Brain microvascular endothelial cell (primary cell): ENCODE results near the gene TMTC1.

Experiments used
- DNase-seq: peaks from one replicate; pipeline ENCODE4 v3.0.0-alpha.2; 2020
- H3K27ac ChIP-seq: fragments of 250-450 bp; sonication (Bioruptor Pico); 2 replicates; pipeline ENCODE4 v1.5.1; 2020; ENCODE audit warnings: mild to moderate bottlenecking, moderate library complexity
- H3K27me3 ChIP-seq: fragments of 250-450 bp; sonication (Bioruptor Pico); replicated peaks from 2 replicates; pipeline ENCODE4 v1.5.1; 2020; ENCODE audit warnings: mild to moderate bottlenecking
- H3K36me3 ChIP-seq: fragments of 250-450 bp; sonication (Bioruptor Pico); replicated peaks from 2 replicates; pipeline ENCODE4 v1.5.1; 2020; ENCODE audit warnings: mild to moderate bottlenecking
- H3K4me3 ChIP-seq: 2 replicates; pipeline ENCODE4 v1.5.1; 2011; ENCODE audit warnings: low read depth, mild to moderate bottlenecking, control low read depth, low read length, moderate library complexity
- CTCF ChIP-seq: IDR thresholded peaks from 2 replicates; pipeline ENCODE4 v1.5.1; 2011; ENCODE audit warnings: low read depth, mild to moderate bottlenecking, moderate library complexity, low read length, control low read depth, inconsistent platforms; ENCODE audit errors: missing control alignments
- in situ Hi-C: cut with HindIII; loops from 2 replicates; pipeline ENCODE4 v1.10.0; 2017; ENCODE audit warnings: low sequenced_read_pairs, low pct_ligation_motif_present

Gene TMTC1

GRCh38 chr12:29627221-29627620, 156.5 kb downstream of the TMTC1 start:
- Histone ChIP-seq H3K4me3 (no peak overlapping the region), H3K36me3 (no peaks in the 10 kb centered on the region), H3K27ac (no peak overlapping the region), H3K27me3 (no peaks in the 10 kb centered on the region)
- DNase-seq = no peak
- in situ Hi-C loops = no loop called here
- no peak for TF ChIP-seq CTCF

GRCh38 chr12:29625359-29625953, 158.3 kb downstream of the TMTC1 start:
- no peaks in the 10 kb centered on the region for H3K36me3 ChIP-seq
- in situ Hi-C loops = no loop called here
- DNase-seq = no peak
- no peak overlapping the region for H3K27ac ChIP-seq
- no peak for TF ChIP-seq CTCF
- no peak overlapping the region for H3K4me3 ChIP-seq
- H3K27me3 ChIP-seq = no peaks in the 10 kb centered on the region

- no peak for DNase-seq
- Histone ChIP-seq H3K36me3 (no peaks in the 10 kb centered on the region), H3K27me3 (no peaks in the 10 kb centered on the region), H3K4me3 (no peak overlapping the region), H3K27ac (no peak overlapping the region)
- no peak for TF ChIP-seq CTCF
- in situ Hi-C loops = no loop called here
These were observed 161.5 kb downstream of the TMTC1 start for GRCh38 chr12:29622251-29622650.

GRCh38 chr12:29620030-29620429, 163.7 kb downstream of the TMTC1 start:
- Histone ChIP-seq H3K36me3 (no peaks in the 10 kb centered on the region), H3K4me3 (no peak overlapping the region), H3K27me3 (no peaks in the 10 kb centered on the region), H3K27ac (no peak overlapping the region)
- in situ Hi-C loops = no loop called here
- DNase-seq = no peak
- no peak for TF ChIP-seq CTCF

- in situ Hi-C loops = no loop called here
- TF ChIP-seq CTCF = no peak
- no peaks in the 10 kb centered on the region for H3K27me3 ChIP-seq
- no peaks in the 10 kb centered on the region for H3K36me3 ChIP-seq
- H3K27ac ChIP-seq = peak overlapping the region; percentile 90
- DNase-seq = no peak
- no peak overlapping the region for H3K4me3 ChIP-seq
These were observed 166.3 kb downstream of the TMTC1 start for GRCh38 chr12:29617407-29617803.
